ENCODE data around the gene PPP2R1B.

DNA sequence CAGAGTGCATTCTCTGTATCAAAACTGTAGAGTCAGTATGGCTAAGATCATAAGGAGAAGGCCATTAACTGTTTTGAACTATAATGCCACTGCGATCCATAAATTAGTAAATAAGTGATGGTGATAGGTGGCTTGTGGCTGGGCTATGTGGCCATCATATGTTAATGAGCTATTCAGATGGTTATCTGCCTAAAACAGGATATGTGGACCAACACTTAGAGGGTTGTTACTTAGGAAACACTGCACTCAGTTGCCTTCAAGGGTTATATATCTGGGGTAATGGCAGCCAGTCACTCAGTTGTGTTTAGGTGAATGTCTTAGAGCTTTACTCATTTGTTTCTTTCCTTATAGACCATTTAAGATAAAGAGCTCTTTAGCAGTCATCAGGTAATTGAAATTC lies 66.0 kb downstream of the PPP2R1B start:
- TF ChIP-seq EP300 (IDR thresholded peaks at IDR 0.05) (no peak), RFX5 (IDR thresholded peaks at IDR 0.05) (no peak), MYC (IDR thresholded peaks at IDR 0.05; ENCODE audit: borderline replicate concordance, low read length) (no peak), SMC3 (IDR thresholded peaks at IDR 0.05) (no peak), HDAC2 (IDR thresholded peaks at IDR 0.05) (no peak), POLR2A (IDR thresholded peaks at IDR 0.05; ENCODE audit: low read length) (no peak), HOXA7 (CRISPR knock-in tag; IDR thresholded peaks at IDR 0.05) (no peak)
- TF ChIP-seq, protein P1, sequence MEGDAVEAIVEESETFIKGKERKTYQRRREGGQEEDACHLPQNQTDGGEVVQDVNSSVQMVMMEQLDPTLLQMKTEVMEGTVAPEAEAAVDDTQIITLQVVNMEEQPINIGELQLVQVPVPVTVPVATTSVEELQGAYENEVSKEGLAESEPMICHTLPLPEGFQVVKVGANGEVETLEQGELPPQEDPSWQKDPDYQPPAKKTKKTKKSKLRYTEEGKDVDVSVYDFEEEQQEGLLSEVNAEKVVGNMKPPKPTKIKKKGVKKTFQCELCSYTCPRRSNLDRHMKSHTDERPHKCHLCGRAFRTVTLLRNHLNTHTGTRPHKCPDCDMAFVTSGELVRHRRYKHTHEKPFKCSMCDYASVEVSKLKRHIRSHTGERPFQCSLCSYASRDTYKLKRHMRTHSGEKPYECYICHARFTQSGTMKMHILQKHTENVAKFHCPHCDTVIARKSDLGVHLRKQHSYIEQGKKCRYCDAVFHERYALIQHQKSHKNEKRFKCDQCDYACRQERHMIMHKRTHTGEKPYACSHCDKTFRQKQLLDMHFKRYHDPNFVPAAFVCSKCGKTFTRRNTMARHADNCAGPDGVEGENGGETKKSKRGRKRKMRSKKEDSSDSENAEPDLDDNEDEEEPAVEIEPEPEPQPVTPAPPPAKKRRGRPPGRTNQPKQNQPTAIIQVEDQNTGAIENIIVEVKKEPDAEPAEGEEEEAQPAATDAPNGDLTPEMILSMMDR (IDR thresholded peaks at IDR 0.05) = no peak
- TF ChIP-seq, protein P2, sequence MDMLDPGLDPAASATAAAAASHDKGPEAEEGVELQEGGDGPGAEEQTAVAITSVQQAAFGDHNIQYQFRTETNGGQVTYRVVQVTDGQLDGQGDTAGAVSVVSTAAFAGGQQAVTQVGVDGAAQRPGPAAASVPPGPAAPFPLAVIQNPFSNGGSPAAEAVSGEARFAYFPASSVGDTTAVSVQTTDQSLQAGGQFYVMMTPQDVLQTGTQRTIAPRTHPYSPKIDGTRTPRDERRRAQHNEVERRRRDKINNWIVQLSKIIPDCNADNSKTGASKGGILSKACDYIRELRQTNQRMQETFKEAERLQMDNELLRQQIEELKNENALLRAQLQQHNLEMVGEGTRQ (IDR thresholded peaks at IDR 0.05) = no peak
- TF ChIP-seq, protein P3, sequence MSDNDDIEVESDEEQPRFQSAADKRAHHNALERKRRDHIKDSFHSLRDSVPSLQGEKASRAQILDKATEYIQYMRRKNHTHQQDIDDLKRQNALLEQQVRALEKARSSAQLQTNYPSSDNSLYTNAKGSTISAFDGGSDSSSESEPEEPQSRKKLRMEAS (IDR thresholded peaks at IDR 0.05) = no peak

Data from A549 (cell line).